GM11168 (cell line): ENCODE results near the gene ZFAND4.
"Not testable (repeated sequence)": the region's sequence is repeated elsewhere in the genome, so short reads cannot be mapped to it uniquely, and the experiment has no call there.

Source experiments
- in situ Hi-C: fragments of 300-500 bp; cut with MboI; formaldehyde crosslinking; loops from one replicate; pipeline ENCODE4 v1.12.0; 2022; ENCODE audit warnings: low sequenced_read_pairs; ENCODE audit not compliant: unreplicated experiment

Gene ZFAND4

DNA sequence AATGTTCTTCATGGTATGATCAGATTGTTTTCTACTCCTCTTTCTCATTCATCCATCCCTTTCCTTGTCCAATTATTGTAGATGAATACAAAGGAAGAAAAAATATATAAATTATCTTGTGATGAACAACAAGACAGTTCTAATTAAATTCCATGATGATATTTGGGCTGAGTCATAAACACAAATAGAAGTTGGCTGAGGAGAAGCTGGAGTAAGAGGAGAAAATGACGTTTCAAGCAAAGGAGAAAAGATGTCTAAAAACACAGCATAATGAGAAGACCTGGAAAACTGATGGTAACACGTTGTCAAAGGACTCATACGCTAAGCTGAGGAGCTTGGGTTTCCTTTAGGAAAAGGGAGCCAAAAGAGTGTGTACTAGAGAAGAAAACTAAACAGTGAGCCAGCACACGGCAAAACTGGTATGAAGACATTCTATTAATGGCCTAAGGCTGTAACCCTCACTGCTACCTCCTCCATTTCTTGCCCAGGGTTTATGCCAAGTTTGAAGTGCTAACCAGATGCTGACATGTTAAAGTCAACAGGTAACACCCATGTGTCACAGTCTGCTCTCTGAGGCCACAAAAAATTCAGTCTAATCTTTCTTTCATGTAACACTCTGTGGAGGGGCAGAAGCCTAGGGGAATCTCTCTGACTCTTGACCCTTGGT, 26.1 kb downstream of the ZFAND4 start:
- in situ Hi-C loops = no loop called here

DNA sequence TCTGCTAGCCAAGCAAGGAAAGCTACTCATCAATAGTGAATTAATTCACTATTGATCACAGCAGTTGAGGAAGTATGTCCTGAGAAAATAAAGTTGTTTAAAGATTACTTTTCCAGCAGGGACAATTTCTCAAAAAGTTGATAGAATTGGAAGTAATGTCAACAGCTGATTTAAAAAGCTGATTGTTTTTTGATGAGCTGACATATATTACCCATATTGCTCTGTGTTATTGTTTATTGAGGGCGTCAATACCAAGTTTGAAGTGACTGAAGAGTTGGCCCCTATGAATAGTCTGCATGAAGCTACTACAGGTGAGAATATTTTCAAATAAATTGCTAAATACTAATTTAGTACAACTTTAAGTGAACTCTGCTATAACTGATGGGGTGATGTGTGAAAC, 28.0 kb downstream of the ZFAND4 start:
- in situ Hi-C loops = no loop called here

DNA sequence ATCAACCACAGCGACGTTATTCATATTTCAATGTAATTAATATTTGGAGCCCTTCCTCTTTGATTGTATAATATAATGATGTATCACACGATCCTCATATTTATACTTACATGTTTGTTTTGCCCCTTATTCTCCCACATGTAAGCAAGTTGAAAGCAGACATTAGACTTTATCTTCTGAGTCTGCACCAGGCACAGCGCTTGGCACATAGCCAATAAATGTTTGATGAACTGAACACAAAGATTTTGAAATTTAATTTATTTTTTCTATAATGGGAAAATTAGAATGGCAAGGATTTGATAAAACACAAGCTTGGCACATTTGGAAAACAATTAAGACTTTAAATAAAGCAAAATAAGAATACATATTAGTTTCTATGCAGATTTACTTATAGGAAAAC, 31.6 kb downstream of the ZFAND4 start:
- in situ Hi-C loops = no loop called here

DNA sequence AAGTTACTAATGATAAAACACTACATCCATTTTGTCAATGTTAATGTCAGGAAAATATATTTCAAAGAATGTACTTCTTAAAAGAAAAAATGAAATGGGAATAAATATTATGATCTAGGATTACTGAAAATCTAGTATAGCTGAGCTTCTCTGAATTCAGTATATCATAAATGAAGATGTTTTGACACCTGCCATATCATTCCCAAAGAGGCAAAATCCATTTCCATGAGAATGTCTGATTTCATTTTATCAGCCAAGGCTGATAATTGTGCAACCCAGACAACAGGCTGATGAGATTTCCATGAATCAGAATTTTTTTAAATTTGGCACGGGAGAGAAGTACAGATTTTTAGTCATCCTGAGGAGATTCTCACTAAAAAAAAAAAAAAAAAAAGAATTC, 32.5 kb downstream of the ZFAND4 start:
- in situ Hi-C loops = no loop called here

DNA sequence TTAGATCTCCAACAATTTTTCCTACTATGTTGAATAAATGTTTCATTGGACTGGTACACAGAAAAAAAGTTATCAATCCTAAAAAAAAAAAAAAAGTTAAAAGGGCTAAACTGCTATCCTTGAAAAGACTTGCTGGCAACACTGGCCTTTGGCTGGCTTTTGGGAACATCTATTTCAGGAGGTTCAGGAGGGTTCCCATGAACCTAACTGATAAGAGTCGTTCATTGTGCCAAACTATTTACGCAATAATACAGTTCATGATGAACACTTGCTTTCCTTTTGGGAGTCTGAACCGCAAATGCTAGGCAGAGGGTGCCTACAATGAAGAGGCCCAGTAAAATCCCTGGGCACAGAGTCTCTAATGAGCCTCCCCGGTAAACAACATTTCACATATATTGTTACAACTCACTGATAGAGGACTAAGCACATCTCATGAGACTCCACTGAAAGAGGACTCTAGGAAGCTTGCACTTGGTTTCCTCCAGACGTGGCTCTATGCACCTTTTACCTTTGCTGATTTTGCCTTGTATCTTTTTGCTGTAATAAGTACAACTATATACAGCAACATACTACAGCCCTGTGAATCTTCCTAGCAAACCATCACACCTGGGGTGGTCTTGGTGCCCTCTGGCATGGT, 45.0 kb downstream of the ZFAND4 start:
- in situ Hi-C loops = no loop called here

DNA sequence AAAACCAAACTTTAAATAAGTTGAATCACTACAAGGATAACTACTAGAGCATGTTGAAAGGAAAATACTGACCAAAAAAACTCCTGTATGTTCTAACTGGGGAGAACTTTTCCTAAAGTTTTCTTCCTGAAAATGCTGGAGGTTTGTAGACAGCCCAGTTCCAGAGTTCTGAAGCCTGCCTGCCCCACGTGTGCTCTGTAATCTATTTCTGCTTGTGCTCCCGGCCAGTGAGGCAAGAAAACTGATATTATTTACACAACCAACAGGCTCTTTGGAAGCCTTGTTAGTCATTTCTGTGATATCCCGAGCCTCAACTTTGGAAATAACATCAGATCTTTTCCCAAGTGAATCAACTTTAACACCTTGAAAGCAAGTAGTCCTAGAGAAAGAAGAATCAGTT, 46.7 kb downstream of the ZFAND4 start:
- in situ Hi-C loops = no loop called here

DNA sequence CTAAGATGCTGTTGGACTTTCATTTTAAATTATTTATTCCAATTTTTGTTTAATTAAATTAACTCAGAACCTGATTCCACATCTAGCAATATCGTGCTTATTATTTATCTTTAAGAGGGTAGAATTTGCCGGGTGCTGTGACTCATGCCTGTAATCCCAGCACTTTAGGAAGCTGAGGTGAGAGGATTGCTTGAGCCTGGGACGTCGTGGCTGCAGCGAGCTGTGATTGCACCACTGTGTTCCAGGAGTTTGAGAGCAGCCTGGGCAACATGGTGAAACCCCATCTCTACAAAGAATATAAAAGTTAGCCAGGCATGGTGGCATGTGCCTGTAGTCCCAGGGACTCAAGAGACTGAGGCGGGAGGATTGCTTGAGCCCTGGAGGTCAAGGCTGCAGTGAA, 47.8 kb downstream of the ZFAND4 start:
- in situ Hi-C loops = no loop called here

DNA sequence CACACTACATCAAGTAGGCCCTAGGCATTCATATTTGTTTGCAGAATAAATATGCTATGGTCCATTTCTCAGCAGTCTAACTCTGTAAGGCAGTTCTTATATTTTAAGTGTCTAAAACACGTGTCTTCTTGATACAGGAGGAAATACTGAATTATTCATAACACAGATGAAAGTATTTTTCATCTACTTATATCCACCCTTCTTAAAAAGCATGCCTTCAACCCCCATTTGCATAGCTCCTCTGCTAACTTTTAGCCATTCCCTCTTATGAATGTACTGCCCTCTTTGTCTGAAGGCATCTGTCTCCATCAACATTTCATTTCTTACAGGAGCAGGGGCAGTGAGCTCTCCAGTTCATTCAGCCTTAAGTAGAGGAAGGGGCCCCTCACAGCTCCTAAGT, 57.7 kb downstream of the ZFAND4 start:
- in situ Hi-C loops = no loop called here

DNA sequence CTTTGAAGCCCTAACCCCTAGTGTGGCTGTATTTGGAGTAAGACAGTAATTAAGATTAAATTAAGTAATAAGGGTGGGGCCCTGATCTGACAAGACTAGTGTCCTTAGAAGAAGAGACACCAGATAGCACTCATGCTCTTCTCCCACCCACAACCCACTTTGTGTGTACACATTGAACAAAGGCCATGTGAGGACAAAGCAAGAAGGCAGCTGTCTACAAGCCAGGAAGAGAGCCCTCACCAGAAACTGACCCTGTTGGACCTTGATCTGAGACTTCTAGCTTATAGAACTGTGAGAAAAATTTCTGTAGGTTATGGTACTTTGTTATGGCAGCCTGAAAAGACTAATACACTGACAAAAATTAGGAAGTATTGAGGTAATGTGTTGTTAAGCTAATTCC, 59.8 kb downstream of the ZFAND4 start:
- in situ Hi-C loops = no loop called here

DNA sequence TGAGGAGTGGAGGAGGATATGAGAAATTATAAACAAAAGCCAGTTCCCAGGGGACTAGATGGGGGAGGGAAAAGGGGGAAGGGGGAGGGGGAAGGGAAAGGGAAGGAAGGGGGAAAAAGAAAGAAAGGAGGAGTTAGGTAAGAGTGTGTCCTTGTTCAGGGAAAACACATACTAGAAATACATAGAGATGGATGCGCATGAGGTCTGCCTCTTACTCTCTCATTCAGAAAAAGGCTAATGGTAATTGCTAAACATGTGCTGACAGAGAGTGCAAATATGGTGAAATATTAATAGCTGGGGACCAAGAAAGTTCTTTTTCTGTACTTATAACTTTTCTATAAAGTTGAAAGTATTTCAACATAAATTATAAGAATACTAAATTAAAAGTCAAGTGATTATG, 64.5 kb downstream of the ZFAND4 start:
- in situ Hi-C loops = no loop called here

DNA sequence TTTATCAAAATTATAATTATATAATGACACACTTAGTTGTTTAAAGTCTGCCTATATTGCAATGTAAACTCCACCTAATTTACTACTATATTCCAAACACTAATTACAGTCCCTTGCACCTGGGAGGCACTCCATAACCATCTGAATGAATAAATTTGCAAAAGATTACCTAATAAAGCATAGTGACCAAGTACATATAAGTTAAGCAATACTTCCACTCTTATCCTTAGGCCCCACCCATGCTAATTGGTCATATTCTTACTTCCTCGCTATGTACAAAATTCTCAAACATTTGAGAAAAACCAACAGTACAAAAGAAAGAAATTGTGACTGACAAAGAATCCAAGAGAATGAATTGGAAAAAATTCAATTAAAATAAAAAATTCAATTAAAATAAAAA, 65.3 kb downstream of the ZFAND4 start:
- in situ Hi-C loops = no loop called here

DNA sequence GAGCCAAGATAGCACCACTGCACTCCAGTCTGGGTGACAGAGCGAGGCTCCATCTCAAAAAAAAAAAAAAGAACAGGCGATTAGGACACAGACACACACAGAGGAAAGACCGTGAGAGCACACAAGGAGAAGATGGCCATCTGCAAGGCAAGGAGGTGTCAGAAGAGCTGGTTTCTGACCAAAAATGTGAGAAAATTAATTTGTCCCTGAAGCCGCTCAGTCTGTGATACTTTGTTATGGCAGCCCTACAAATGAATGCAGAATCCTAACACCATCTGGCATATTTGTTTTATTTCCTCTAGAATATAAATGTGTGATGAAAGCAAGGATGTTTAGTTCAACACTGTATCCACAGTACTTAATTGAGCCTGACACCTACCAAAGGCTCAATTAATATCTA, 69.7 kb downstream of the ZFAND4 start:
- in situ Hi-C loops = no loop called here

DNA sequence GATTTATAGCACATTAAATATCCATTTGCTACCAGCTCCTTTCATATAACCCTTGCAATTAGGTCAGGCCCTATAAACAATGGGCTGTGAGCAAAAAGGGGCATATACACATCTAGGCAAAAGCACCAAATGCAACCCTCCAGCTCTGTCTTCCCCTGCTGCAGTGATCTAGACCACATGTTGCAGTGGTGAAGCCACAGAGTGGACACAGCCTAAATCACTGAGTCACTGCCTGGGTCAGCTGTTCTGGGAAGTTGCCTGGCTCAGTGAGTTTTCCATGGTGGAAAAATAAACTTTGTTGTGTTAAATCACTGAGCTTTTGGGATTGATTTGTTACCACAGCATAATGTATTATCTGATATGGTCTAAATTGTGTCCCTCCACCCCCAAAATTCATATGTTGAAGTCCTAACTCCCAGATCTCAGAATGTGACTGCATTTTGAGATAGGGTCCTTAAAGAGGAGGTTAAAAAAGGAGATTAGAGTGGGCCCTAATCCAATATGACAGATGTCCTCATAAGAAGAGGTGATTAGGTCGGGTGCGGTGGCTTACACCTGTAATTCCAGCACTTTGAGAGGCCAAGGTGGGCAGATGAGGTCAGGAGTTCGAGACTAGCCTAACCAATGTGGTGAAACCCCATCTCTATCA, 70.4 kb downstream of the ZFAND4 start:
- in situ Hi-C loops = no loop called here

DNA sequence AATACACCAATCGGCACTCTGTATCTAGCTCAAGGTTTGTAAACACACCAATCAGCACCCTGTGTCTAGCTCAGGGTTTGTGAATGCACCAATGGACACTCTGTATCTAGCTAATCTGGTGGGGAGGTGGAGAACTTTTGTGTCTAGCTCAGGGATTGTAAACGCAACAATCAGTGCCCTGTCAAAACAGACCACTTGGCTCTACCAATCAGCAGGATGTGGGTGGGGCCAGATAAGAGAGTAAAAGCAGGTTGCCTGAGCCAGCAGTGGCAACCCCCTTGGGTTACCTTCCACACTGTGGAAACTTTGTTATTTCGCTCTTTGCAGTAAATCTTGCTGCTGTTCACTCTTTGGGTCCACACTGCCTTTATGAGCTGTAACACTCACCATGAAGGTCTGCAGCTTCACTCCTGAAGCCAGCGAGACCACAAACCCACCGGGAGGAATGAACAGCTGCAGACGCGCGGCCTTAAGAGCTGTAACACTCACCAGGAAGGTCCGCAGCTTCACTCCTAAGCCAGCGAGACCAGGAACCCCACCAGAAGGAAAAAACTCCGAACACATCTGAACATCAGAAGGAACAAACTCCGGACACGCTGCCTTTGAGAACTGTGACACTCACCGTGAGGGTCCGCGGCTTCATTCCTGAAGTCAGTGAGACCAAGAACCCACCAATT, 71.2 kb downstream of the ZFAND4 start:
- in situ Hi-C loops = not testable (repeated sequence)

DNA sequence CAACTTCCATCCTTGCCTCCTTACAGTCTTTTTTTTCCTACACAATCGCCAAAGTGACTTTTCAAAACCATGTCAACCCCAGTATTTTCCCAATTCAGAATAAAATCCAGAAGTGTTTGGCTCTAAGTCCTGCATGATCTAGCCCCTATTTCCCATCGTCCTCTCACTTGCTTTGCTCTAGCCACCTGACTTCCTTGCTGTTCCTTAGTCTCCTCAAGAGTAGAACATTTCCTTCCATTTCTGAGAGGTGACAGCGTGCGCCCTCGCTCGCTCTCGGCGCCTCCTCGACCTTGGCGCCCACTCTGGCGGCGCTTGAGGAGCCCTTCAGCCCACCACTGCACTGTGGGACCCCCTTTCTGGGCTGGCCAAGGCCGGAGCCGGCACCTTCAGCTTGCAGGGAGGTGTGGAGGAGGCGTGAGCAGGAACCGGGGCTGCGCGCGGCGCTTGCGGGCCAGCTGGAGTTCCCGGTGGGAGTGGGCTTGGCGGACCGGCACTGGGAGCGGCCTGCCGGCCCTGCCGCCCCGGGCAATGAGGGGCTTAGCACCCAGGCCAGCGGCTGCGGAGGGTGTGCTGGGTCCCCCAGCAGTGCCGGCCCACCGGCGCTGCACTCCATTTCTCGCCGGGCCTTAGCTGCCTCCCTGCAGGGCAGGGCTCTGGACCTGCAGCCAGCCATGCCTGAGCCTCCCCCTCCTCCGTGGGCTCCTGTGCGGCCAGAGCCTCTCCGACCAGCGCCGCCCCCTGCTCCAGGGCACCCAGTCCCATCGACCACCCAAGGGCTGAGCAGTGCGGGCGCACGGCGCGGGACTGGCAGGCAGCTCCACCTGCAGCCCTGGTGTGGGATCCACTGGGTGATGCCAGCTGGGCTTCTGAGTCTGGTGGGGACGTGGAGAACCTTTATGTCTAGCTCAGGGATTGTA, 72.0 kb downstream of the ZFAND4 start:
- in situ Hi-C loops = not testable (repeated sequence)

DNA sequence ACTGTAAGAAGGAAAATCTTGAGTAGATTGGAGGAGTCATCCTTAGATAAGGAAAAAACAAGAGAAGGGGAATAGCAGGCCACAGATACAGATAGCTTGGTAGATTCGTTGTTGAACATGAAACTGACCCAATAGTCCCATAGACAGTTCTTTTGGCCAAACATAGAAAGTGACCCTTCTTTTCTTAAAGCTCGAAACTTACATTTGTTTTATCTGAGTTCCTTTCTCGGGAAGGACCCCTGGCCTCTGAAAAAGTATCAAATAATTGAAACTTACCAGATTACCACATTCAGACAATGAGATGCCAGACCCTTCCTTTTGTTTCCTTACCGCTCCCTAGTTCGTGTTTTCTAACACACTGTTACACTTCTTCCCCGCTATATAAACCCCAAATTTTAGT, 72.9 kb downstream of the ZFAND4 start:
- in situ Hi-C loops = no loop called here

DNA sequence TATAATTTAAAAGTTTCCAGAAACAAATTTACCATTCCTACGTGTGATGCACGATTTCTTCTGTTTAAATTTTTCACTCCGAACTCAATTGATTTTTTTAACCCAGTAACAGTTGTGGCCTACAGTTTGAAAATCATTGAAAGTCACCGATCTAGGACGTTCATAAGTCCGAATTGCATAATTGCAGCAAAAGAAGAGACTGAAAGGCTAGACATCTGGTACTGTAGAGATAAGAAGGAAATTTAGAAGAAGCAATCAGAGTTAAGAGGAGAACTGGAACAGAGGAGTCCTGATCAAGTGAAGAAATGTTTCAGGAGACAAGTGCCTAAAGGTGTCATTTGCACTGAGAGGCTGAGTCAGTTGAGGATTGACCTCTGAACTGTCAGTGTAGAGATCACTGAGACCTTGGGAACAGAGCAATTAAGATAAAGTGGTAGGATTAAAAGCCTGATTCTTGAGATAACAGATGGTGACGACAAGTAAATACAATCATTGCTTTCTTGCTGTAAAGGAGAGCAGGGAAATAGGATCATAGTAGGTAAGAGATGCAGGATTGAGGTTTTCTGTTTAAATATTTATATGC, 73.5 kb downstream of the ZFAND4 start:
- in situ Hi-C loops = no loop called here

DNA sequence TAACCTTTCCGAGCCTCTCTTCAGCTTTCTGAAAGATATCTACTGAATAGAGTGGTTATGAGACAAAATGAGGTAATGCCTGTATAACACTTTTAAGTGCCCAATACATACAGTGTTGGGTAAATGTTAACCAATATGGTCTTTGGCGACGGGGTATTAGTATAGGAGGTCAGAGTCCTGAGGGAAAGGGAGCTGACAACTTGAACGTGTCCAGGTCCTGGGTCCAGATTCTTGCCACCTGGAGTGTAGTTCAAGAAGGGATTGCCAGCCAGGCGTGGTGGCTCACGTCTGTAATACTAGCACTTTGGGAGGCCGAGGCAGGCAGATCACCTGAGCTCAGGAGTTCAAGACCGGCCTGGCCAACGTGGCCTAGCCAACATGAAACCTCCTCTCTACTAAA, 76.0 kb downstream of the ZFAND4 start:
- in situ Hi-C loops = no loop called here

DNA sequence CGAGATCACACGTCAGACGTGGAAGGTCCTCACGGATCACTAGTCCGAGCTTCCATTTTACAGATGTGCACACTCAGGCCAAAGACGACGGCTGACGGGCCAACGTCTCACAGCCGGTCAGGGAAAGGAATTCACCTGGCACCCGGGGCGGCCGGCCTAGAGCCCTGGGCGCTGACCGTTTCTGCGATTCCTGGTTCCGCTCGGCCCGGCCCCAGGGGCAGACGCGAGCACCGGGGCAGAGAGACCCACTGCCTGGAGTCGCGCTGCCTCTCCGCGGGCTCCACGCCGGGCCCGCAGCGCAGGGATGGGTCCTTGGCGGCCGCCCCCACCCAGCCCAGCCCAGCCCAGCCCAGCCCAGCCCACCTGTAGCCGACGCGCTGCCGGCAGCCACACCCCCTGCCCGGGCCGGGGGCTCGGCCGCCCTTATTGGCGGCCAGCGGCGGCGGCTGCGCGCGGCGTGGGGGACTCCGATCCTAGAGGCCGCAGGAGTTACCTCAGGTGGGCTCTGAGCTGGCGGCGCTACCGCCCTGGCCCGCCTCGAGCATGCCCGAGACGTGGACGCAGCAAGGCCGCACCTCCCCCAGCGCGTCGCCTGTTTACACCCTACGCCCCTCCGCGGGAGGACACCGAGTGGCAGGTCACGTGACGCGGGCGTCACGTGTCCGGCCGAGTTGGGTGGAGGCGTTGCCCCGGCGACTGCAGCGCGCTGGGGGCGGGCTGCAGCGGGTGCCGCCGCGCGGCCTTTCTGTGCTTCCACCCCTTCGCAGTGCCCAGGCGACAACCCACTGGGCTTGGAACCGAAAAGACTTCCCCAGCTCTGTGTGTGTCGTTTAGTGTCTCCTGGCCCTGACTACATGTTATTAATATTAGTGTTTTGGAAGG, 78.1 kb downstream of the ZFAND4 start:
- in situ Hi-C loops = no loop called here
